Activated naive CD8-positive, alpha-beta T cell treated with anti-CD3 and anti-CD28 coated beads for 36 hours (primary cell): ENCODE data around the gene CPN1. TPM values are rescaled to one million over a fixed set of nuclear protein-coding genes. Genes with fewer than 3 reads are reported as not detected.
"Not testable (repeated sequence)": the region's sequence is repeated elsewhere in the genome, so short reads cannot be mapped to it uniquely, and the experiment has no call there.

Experiments
- DNase-seq: peaks from one replicate; pipeline ENCODE4 v3.0.0; 2021
- H3K27ac Mint-ChIP-seq: one replicate; pipeline ENCODE4 v1.8.0; 2022; ENCODE audit warnings: mild to moderate bottlenecking, moderate library complexity, mixed read lengths
- H3K27me3 Mint-ChIP-seq: one replicate; pipeline ENCODE4 v1.8.0; 2022; ENCODE audit warnings: mild to moderate bottlenecking, mixed read lengths
- H3K36me3 Mint-ChIP-seq: one replicate; pipeline ENCODE4 v1.8.0; 2021; ENCODE audit warnings: mild to moderate bottlenecking, mixed read lengths
- H3K4me1 Mint-ChIP-seq: one replicate; pipeline ENCODE4 v1.8.0; 2021; ENCODE audit warnings: mixed read lengths
- H3K4me3 Mint-ChIP-seq: one replicate; pipeline ENCODE4 v1.8.0; 2022; ENCODE audit warnings: mild to moderate bottlenecking, moderate library complexity, mixed read lengths
- H3K9me3 Mint-ChIP-seq: one replicate; pipeline ENCODE4 v1.8.0; 2022; ENCODE audit warnings: mixed read lengths
- total RNA-seq, 2 experiments: library from RNA; stranded (reverse); gene quantifications; one replicate each; pipeline ENCODE4 v1.2.3, GENCODE V29; 2021

CPN1 gene
- total RNA-seq, 2 experiments from 2014 or later, result not detected

GRCh38 chr10:100020886-100021253 lies 60.8 kb downstream of the CPN1 start:
- DNase-seq, result no peak
- no peak overlapping the region for H3K4me3 Mint-ChIP-seq
- H3K27ac Mint-ChIP-seq, result no peak overlapping the region
- H3K36me3 Mint-ChIP-seq, result no peaks in the 10 kb centered on the region
- H3K4me1 Mint-ChIP-seq, result peaks cover 8% of the 10 kb centered on the region
- H3K27me3 Mint-ChIP-seq, result no peaks in the 10 kb centered on the region
- no peaks in the 10 kb centered on the region for H3K9me3 Mint-ChIP-seq

GRCh38 chr10:100020142-100020885 lies 61.4 kb downstream of the CPN1 start:
- no peak overlapping the region for H3K27ac Mint-ChIP-seq
- no peaks in the 10 kb centered on the region for H3K9me3 Mint-ChIP-seq
- H3K36me3 Mint-ChIP-seq, result no peaks in the 10 kb centered on the region
- H3K4me3 Mint-ChIP-seq, result no peak overlapping the region
- H3K27me3 Mint-ChIP-seq, result no peaks in the 10 kb centered on the region
- H3K4me1 Mint-ChIP-seq, result peaks cover 8% of the 10 kb centered on the region
- peak; percentile 18 for DNase-seq

GRCh38 chr10:100019787-100020141 lies 61.9 kb downstream of the CPN1 start:
- Mint-ChIP-seq H3K4me3 (no peak overlapping the region), H3K27ac (no peak overlapping the region), H3K9me3 (no peaks in the 10 kb centered on the region), H3K27me3 (no peaks in the 10 kb centered on the region), H3K36me3 (no peaks in the 10 kb centered on the region), H3K4me1 (peaks cover 8% of the 10 kb centered on the region)
- DNase-seq, result no peak

GRCh38 chr10:100014071-100014762 lies 67.5 kb downstream of the CPN1 start:
- peaks cover 13% of the 10 kb centered on the region for H3K4me1 Mint-ChIP-seq
- no peaks in the 10 kb centered on the region for H3K9me3 Mint-ChIP-seq
- no peak overlapping the region for H3K4me3 Mint-ChIP-seq
- H3K27me3 Mint-ChIP-seq, result peaks cover 4% of the 10 kb centered on the region
- DNase-seq, result no peak
- H3K27ac Mint-ChIP-seq, result no peak overlapping the region
- H3K36me3 Mint-ChIP-seq, result no peaks in the 10 kb centered on the region

- no peak overlapping the region for H3K27ac Mint-ChIP-seq
- H3K9me3 Mint-ChIP-seq, result no peaks in the 10 kb centered on the region
- H3K4me3 Mint-ChIP-seq, result no peak overlapping the region
- H3K36me3 Mint-ChIP-seq, result no peaks in the 10 kb centered on the region
- peaks cover 4% of the 10 kb centered on the region for H3K27me3 Mint-ChIP-seq
- no peak for DNase-seq
- H3K4me1 Mint-ChIP-seq, result peaks cover 19% of the 10 kb centered on the region
Observed at GRCh38 chr10:100013621-100014020, 68.0 kb downstream of the CPN1 start.

- H3K4me1 Mint-ChIP-seq, result peaks cover 28% of the 10 kb centered on the region
- not testable (repeated sequence) for DNase-seq, H3K27me3 Mint-ChIP-seq, H3K4me3 Mint-ChIP-seq, H3K36me3 Mint-ChIP-seq, H3K27ac Mint-ChIP-seq, H3K9me3 Mint-ChIP-seq
Observed at GRCh38 chr10:100011906-100012305, 69.8 kb downstream of the CPN1 start.

- Mint-ChIP-seq H3K9me3 (no peaks in the 10 kb centered on the region), H3K36me3 (no peaks in the 10 kb centered on the region), H3K4me3 (peak within 1 kb of the TSS; percentile 82), H3K27ac (no peak within 1 kb of the TSS), H3K4me1 (peaks cover 43% of the 10 kb centered on the region), H3K27me3 (peaks cover 4% of the 10 kb centered on the region)
- DNase-seq, result peak; percentile 93
Observed at GRCh38 chr10:100009793-100010676, 71.6 kb downstream of the CPN1 start, which contains the start of gene DNMBP. TSS of gene DNMBP (minus strand) at chr10:100009947. CDS start at chr10:99972124, 37,823 bp downstream.

- H3K9me3 Mint-ChIP-seq, result no peaks in the 10 kb centered on the region
- no peaks in the 10 kb centered on the region for H3K36me3 Mint-ChIP-seq
- DNase-seq, result no peak
- peak overlapping the region; percentile 82 for H3K4me3 Mint-ChIP-seq
- no peak overlapping the region for H3K27ac Mint-ChIP-seq
- H3K4me1 Mint-ChIP-seq, result peaks cover 44% of the 10 kb centered on the region
- H3K27me3 Mint-ChIP-seq, result peaks cover 4% of the 10 kb centered on the region
Observed at GRCh38 chr10:100009283-100009792, 72.3 kb downstream of the CPN1 start.

- Mint-ChIP-seq H3K9me3 (no peaks in the 10 kb centered on the region), H3K4me1 (peaks cover 39% of the 10 kb centered on the region), H3K27me3 (peaks cover 4% of the 10 kb centered on the region), H3K27ac (no peak overlapping the region), H3K4me3 (peak overlapping the region; percentile 82), H3K36me3 (no peaks in the 10 kb centered on the region)
- no peak for DNase-seq
Observed at GRCh38 chr10:100008708-100009282, 72.9 kb downstream of the CPN1 start.

- H3K27me3 Mint-ChIP-seq, result peaks cover 4% of the 10 kb centered on the region
- no peaks in the 10 kb centered on the region for H3K36me3 Mint-ChIP-seq
- H3K4me3 Mint-ChIP-seq, result peak overlapping the region; percentile 82
- no peak for DNase-seq
- H3K4me1 Mint-ChIP-seq, result peaks cover 39% of the 10 kb centered on the region
- no peaks in the 10 kb centered on the region for H3K9me3 Mint-ChIP-seq
- no peak overlapping the region for H3K27ac Mint-ChIP-seq
Observed at GRCh38 chr10:100008142-100008522, 73.5 kb downstream of the CPN1 start.

GRCh38 chr10:100007231-100008141 lies 74.2 kb downstream of the CPN1 start:
- no peak for DNase-seq
- H3K36me3 Mint-ChIP-seq, result peaks cover 1% of the 10 kb centered on the region
- peaks cover 4% of the 10 kb centered on the region for H3K27me3 Mint-ChIP-seq
- H3K4me3 Mint-ChIP-seq, result no peak overlapping the region
- peaks cover 39% of the 10 kb centered on the region for H3K4me1 Mint-ChIP-seq
- H3K27ac Mint-ChIP-seq, result no peak overlapping the region
- no peaks in the 10 kb centered on the region for H3K9me3 Mint-ChIP-seq

- Mint-ChIP-seq H3K4me1 (peaks cover 39% of the 10 kb centered on the region), H3K27ac (peak overlapping the region; percentile 36)
- no peak for DNase-seq
Observed at GRCh38 chr10:100006243-100006886, 75.3 kb downstream of the CPN1 start.

GRCh38 chr10:100004805-100005510 lies 76.7 kb downstream of the CPN1 start:
- Mint-ChIP-seq H3K4me3 (no peak overlapping the region), H3K4me1 (peaks cover 32% of the 10 kb centered on the region), H3K36me3 (peaks cover 1% of the 10 kb centered on the region), H3K27me3 (no peaks in the 10 kb centered on the region), H3K9me3 (no peaks in the 10 kb centered on the region), H3K27ac (no peak overlapping the region)
- no peak for DNase-seq

More at GRCh38 chr10:100006243-100006886, 75.3 kb downstream of the CPN1 start:
- H3K4me3 Mint-ChIP-seq, result peak overlapping the region; percentile 5
- H3K9me3 Mint-ChIP-seq, result no peaks in the 10 kb centered on the region
- H3K36me3 Mint-ChIP-seq, result peaks cover 1% of the 10 kb centered on the region
- peaks cover 4% of the 10 kb centered on the region for H3K27me3 Mint-ChIP-seq
